NB4 (cell line): Measurements from ENCODE around the gene ZNF618.

Experiments used
- DNase-seq: peaks from one replicate; pipeline ENCODE4 v3.0.0; 2010; ENCODE audit warnings: low read depth
- H3K4me3 ChIP-seq: one replicate; pipeline ENCODE4 v1.5.1; 2011; ENCODE audit warnings: mild to moderate bottlenecking, low read depth, low read length, moderate library complexity
- MYC ChIP-seq: IDR thresholded peaks from 2 replicates; pipeline ENCODE4 v1.6.1; 2011; ENCODE audit warnings: low read depth, low read length
- POLR2A ChIP-seq: IDR thresholded peaks from 2 replicates; pipeline ENCODE4 v1.6.1; 2011; ENCODE audit warnings: mild to moderate bottlenecking; ENCODE audit not compliant: insufficient read length; ENCODE audit errors: extremely low read depth
- TF ChIP-seq, protein P1 (sequence below): IDR thresholded peaks from one replicate; pipeline ENCODE4 v1.5.1; 2012; ENCODE audit warnings: low read depth, low read length
- TF ChIP-seq, protein P2 (sequence below): IDR thresholded peaks from 2 replicates; pipeline ENCODE4 v1.6.1; 2011; ENCODE audit warnings: low read depth, low read length

ZNF618 gene

DNA sequence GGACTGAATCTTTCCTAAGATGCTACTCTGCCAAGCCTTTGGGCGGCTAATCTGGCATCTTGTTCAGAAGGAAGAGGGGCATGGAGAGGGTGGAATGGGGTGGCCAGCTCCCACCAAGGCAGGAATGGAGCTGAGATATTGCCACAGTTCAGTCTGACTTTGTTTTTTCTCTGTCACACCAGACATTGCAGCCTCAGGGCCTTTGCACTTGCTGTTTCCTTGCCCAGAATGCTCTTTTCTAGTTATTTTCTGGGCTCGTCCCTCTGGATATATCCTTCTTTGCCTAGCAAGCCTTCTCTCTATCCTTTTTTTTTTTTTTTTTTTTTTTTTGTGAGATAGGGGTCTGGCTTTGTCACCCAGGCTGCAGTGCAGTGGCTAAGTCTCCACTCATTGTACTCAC lies 40.8 kb downstream of the ZNF618 start:
- no peak for TF ChIP-seq MYC
- TF ChIP-seq, protein P1, sequence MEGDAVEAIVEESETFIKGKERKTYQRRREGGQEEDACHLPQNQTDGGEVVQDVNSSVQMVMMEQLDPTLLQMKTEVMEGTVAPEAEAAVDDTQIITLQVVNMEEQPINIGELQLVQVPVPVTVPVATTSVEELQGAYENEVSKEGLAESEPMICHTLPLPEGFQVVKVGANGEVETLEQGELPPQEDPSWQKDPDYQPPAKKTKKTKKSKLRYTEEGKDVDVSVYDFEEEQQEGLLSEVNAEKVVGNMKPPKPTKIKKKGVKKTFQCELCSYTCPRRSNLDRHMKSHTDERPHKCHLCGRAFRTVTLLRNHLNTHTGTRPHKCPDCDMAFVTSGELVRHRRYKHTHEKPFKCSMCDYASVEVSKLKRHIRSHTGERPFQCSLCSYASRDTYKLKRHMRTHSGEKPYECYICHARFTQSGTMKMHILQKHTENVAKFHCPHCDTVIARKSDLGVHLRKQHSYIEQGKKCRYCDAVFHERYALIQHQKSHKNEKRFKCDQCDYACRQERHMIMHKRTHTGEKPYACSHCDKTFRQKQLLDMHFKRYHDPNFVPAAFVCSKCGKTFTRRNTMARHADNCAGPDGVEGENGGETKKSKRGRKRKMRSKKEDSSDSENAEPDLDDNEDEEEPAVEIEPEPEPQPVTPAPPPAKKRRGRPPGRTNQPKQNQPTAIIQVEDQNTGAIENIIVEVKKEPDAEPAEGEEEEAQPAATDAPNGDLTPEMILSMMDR = no peak
- TF ChIP-seq, protein P2, sequence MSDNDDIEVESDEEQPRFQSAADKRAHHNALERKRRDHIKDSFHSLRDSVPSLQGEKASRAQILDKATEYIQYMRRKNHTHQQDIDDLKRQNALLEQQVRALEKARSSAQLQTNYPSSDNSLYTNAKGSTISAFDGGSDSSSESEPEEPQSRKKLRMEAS = no peak
- TF ChIP-seq POLR2A = no peak
- no peak for DNase-seq
- no peak overlapping the region for H3K4me3 ChIP-seq

DNA sequence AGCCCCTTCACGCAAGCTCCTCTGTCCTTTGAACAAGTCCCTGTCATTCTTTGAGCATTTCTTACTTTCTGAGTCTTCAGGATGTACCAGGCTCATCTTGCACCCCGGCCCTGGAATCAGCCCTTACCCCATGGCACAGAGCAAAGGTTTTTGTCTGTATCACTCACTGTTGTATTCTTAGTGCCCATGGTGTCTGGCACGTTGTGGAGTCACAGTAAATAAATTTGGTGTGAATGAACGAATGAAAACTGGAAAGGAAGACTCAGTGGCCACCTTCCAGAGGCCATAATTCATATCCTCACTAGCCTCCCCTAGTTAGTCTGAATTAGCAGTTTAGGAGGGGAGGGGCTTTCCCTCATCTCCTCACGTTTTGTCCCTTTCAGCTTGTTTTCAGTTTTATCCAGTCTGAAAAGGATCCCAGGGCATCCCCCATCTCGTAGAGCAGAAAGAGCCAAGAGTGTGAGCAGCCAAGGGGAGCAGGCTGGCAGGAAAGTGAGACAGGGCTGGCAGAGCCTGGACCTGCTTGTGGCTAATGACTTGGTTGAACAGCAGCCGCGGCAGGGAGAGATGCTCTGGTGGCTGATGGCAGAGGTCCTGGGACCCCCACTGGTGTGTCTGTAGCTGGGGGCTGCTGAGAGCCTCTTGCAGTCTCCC lies 42.7 kb downstream of the ZNF618 start:
- no peak overlapping the region for H3K4me3 ChIP-seq
- no peak for DNase-seq
- no peak for TF ChIP-seq POLR2A
- no peak for TF ChIP-seq MYC
- TF ChIP-seq, protein P1 = no peak

DNA sequence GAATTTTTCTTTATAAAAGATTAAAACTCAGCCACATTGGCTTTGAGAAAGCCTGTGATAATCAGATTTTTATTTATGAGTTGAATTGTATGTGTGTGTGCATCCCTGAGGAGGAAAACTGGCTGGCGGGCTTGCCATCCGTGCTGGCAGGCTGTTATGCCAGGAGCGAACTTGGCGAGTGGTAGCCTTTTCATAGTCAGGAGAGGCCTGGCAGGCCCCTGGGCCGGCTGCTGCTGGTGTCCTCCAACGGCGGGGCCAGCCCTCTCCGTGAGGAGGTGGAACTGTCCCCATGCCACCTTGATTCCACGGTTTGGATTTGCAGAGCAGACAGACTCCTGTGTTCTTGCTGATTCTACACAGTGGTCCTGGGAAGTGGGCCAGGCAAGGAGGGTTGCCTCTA lies 43.3 kb downstream of the ZNF618 start:
- TF ChIP-seq MYC (no peak), POLR2A (no peak)
- TF ChIP-seq, protein P1 = no peak
- TF ChIP-seq, protein P2 = no peak
- no peak for DNase-seq
- H3K4me3 ChIP-seq = no peak overlapping the region

DNA sequence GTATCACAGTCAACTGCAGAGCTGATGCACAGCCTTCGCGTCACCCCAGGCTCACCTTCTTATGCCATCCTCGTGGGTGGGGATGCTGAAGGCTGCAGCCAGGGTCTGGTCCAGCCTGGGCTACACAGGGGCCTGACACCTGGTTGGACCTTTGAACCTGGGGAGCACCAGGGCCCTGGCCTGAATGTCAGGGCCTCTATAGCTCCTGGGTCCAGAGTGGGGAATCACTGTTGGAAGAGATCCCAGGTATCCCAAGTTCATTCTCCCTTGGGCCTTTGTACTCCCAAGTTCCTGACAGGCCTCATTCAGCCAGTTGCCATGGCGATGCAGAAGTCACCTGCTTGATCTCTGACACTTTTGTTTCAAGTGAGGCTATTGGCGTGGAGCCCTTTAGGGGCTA lies 43.8 kb downstream of the ZNF618 start:
- TF ChIP-seq, protein P2 = no peak
- no peak for TF ChIP-seq MYC
- no peak for TF ChIP-seq POLR2A
- TF ChIP-seq, protein P1 = no peak
- no peak overlapping the region for H3K4me3 ChIP-seq
- no peak for DNase-seq

DNA sequence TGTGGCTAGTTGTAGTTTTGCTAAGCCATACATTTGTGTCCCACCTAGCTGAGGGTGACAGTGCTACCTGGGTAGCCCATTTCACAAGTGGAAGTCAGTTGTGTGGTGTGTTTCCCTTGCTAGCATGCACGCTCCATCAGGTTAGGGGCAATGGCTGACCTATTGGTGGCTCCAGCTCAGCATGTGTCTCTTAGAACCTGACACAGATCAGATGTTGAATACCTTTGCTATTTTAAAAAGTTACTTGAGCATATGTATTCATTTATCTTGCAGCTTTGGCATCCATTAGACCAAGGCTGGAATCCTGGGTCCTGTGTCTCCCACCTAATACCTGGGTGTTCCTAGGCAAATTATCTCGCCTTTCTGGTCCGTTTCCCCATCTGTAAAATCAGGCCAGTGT lies 44.8 kb downstream of the ZNF618 start:
- no peak for DNase-seq
- TF ChIP-seq, protein P1 = no peak
- TF ChIP-seq POLR2A (no peak), MYC (no peak)
- TF ChIP-seq, protein P2 = no peak
- no peak overlapping the region for H3K4me3 ChIP-seq

DNA sequence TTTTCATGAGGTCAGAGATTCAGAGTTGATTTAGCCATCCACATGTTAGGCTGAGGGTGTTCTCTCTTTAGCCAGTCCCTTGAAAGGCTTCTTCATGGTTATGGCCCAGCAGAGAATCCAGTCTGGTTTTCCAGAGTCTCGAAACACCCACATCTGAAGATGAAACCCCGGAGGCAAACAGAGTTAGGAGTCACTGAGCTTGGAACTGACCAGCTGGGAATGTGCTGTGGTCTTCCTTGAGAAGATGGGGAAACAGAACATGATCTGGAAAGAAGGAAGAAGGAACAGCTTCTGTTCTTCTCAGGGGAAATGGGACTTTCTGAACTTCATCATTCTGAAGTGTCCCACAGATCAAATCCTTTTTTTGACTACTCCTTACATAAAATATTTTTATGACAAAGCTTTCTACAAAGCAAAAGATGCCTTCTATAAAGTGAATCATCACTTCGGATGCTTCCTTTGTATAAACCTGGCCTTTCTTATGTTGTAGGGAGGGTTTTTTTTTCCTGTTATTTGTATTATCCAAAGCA lies 45.4 kb downstream of the ZNF618 start:
- no peak for DNase-seq
- TF ChIP-seq POLR2A = no peak
- TF ChIP-seq, protein P2 = no peak
- no peak for TF ChIP-seq MYC
- TF ChIP-seq, protein P1 = no peak

More for the DNA sequence above, 45.4 kb downstream of the ZNF618 start:
- H3K4me3 ChIP-seq = no peak overlapping the region
